Measurements from ENCODE around the gene AXIN1. TPM values are rescaled to one million over a fixed set of nuclear protein-coding genes. Genes with fewer than 3 reads are reported as not detected.

Gene AXIN1
- total RNA-seq, 2 donors from 2014 or later, result 31.2 to 35.2 TPM

- Histone ChIP-seq H3K9me3 (no peaks in the 10 kb centered on the region), H3K27ac (no peak overlapping the region), H3K27me3 (replicated peaks; ENCODE audit: insufficient read depth) (no peaks in the 10 kb centered on the region), H3K4me1 (replicated peaks) (no peaks in the 10 kb centered on the region), H3K36me3 (peaks cover 0 to 13% of the 10 kb centered on the region in 2 donors), H3K4me3 (no peak overlapping the region)
- TF ChIP-seq POLR2A (IDR thresholded peaks at IDR 0.05) (no peak), POLR2AphosphoS5 (IDR thresholded peaks at IDR 0.05) (no peak)
- TF ChIP-seq, protein P1, sequence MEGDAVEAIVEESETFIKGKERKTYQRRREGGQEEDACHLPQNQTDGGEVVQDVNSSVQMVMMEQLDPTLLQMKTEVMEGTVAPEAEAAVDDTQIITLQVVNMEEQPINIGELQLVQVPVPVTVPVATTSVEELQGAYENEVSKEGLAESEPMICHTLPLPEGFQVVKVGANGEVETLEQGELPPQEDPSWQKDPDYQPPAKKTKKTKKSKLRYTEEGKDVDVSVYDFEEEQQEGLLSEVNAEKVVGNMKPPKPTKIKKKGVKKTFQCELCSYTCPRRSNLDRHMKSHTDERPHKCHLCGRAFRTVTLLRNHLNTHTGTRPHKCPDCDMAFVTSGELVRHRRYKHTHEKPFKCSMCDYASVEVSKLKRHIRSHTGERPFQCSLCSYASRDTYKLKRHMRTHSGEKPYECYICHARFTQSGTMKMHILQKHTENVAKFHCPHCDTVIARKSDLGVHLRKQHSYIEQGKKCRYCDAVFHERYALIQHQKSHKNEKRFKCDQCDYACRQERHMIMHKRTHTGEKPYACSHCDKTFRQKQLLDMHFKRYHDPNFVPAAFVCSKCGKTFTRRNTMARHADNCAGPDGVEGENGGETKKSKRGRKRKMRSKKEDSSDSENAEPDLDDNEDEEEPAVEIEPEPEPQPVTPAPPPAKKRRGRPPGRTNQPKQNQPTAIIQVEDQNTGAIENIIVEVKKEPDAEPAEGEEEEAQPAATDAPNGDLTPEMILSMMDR (IDR thresholded peaks at IDR 0.05), result no peak
- no peak for DNase-seq (ENCODE audit: low spot score)
- intact Hi-C loops (cut with DNase I), result no loop called here
- 97% methylated on average over 6 of the region's 6 CpGs for WGBS
These were observed 97.3 kb downstream of the AXIN1 start for GRCh38 chr16:255183-255582.

GRCh38 chr16:254461-254860, 98.1 kb downstream of the AXIN1 start:
- TF ChIP-seq POLR2AphosphoS5 (IDR thresholded peaks at IDR 0.05) (no peak), POLR2A (IDR thresholded peaks at IDR 0.05) (no peak)
- TF ChIP-seq, protein P1 (IDR thresholded peaks at IDR 0.05), result no peak
- DNase-seq (ENCODE audit: low spot score), result no peak
- H3K27ac ChIP-seq, result no peak overlapping the region
- peaks cover 0 to 8% of the 10 kb centered on the region in 2 donors for H3K36me3 ChIP-seq
- no peaks in the 10 kb centered on the region for H3K27me3 ChIP-seq (replicated peaks; ENCODE audit: insufficient read depth)
- no peaks in the 10 kb centered on the region for H3K4me1 ChIP-seq (replicated peaks)
- WGBS, result 98% methylated on average over 25 of the region's 25 CpGs
- intact Hi-C loops (cut with DNase I), result no loop called here
- H3K4me3 ChIP-seq, result no peak overlapping the region
- no peaks in the 10 kb centered on the region for H3K9me3 ChIP-seq

DNA sequence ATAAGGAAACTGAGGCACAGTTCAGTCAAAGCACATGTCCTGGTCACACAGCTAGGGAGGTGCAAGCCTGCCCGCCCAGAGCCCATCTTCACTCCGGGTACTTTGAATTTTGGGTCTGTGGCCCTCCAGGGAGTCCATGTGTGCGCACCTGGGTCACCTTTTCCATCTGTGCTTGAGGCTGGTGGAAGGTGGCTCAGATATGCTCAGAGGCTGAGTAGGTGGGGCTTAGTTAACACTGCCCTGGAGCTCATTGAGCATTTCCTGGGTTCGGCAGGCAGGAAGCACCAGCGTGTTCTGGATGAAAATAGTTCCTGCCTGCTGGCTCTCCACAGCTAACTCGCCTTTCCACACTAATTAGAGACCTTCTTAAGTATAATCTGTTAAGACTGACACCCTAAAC, 98.7 kb downstream of the AXIN1 start:
- Histone ChIP-seq H3K4me3 (no peak overlapping the region), H3K36me3 (peaks cover 0 to 8% of the 10 kb centered on the region in 2 donors), H3K9me3 (no peaks in the 10 kb centered on the region), H3K27ac (no peak overlapping the region), H3K27me3 (replicated peaks; ENCODE audit: insufficient read depth) (no peaks in the 10 kb centered on the region), H3K4me1 (replicated peaks) (no peaks in the 10 kb centered on the region)
- 90% methylated on average over 6 of the region's 6 CpGs for WGBS
- DNase-seq (ENCODE audit: low spot score), result no peak
- intact Hi-C loops (cut with DNase I), result no loop called here
- TF ChIP-seq POLR2A (IDR thresholded peaks at IDR 0.05) (no peak), POLR2AphosphoS5 (IDR thresholded peaks at IDR 0.05) (no peak)
- TF ChIP-seq, protein P1 (IDR thresholded peaks at IDR 0.05), result no peak

- intact Hi-C loops (cut with DNase I), result no loop called here
- Histone ChIP-seq H3K27me3 (replicated peaks; ENCODE audit: insufficient read depth) (no peaks in the 10 kb centered on the region), H3K36me3 (peaks cover 0 to 8% of the 10 kb centered on the region in 2 donors), H3K9me3 (no peaks in the 10 kb centered on the region), H3K27ac (no peak overlapping the region), H3K4me1 (replicated peaks) (no peaks in the 10 kb centered on the region), H3K4me3 (no peak overlapping the region)
- 76% methylated on average over 30 of the region's 30 CpGs for WGBS
- TF ChIP-seq, protein P1 (IDR thresholded peaks at IDR 0.05), result no peak
- TF ChIP-seq POLR2A (IDR thresholded peaks at IDR 0.05), result no peak
- no peak for TF ChIP-seq POLR2AphosphoS5 (IDR thresholded peaks at IDR 0.05)
- no peak for DNase-seq (ENCODE audit: low spot score)
These were observed 99.9 kb downstream of the AXIN1 start for GRCh38 chr16:252366-253337.

DNA sequence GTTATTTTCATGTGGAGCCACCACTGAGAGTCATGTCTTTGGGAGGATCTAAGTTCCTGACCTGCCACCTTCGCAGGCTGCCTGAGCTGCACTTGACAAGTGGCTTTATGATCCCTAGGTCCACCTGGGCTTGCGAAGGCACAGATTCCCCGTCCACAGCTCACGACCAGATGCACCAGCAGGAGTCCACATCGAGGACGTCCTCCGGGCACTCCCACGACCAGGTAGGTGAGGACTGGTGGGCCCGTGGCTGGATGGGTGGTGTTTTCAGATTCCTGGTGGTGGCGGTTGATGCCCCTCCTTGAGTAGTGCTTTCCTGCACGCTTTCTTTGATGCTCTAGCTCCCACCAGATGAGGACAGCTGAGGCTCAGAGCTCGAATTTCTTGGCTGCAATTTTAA, 103.1 kb downstream of the AXIN1 start:
- TF ChIP-seq, protein P1 (IDR thresholded peaks at IDR 0.05), result no peak
- TF ChIP-seq POLR2AphosphoS5 (IDR thresholded peaks at IDR 0.05), result no peak
- TF ChIP-seq POLR2A (IDR thresholded peaks at IDR 0.05), result no peak
- no peak overlapping the region for H3K27ac ChIP-seq
- H3K36me3 ChIP-seq, result no peaks in the 10 kb centered on the region
- H3K4me1 ChIP-seq (replicated peaks), result no peaks in the 10 kb centered on the region
- WGBS, result 85% methylated on average over 12 of the region's 12 CpGs
- no peak for DNase-seq (ENCODE audit: low spot score)
- intact Hi-C loops (cut with DNase I), result no loop called here
- no peaks in the 10 kb centered on the region for H3K9me3 ChIP-seq
- H3K4me3 ChIP-seq, result no peak overlapping the region
- H3K27me3 ChIP-seq (replicated peaks; ENCODE audit: insufficient read depth), result no peaks in the 10 kb centered on the region

Data from prostate gland (tissue), 2 donors.